ENCODE data around the gene GRK2. TPM values are rescaled to one million over a fixed set of nuclear protein-coding genes. Genes with fewer than 3 reads are reported as not detected.

Gene GRK2
- 10 to 100 TPM; 32.2 to 73.7 (median 59.0) TPM for total RNA-seq
- polyA plus RNA-seq = 100 to 1,000 TPM in 1 of 3 donors, 10 to 100 TPM in 2; 26.4 to 159 (median 71.3) TPM
- long read RNA-seq, donor 1, transcript GRK2-201 (21 exons, 3,466 nt) = major isoform, 11 of 49 reads
- long read RNA-seq, donor 1, partial matches to known transcripts = 38 of 49 reads
- long read RNA-seq, donor 1, other reads (novel, unspliced or antisense) = 0 of 49 reads
- long read RNA-seq, donor 2, partial matches to known transcripts = 20 of 22 reads
- long read RNA-seq, donor 2, other reads (novel, unspliced or antisense) = 0 of 22 reads
- long read RNA-seq, donor 3, partial matches to known transcripts = 0 of 1 reads
- long read RNA-seq, donor 3, other reads (novel, unspliced or antisense) = 0 of 1 reads
- long read RNA-seq, donor 4, partial matches to known transcripts = 5 of 5 reads
- long read RNA-seq, donor 4, other reads (novel, unspliced or antisense) = 0 of 5 reads
- long read RNA-seq, donor 5, transcript GRK2-201 (21 exons, 3,466 nt) = major isoform, 229 of 296 reads
- long read RNA-seq, donor 5, partial matches to known transcripts = 22 of 296 reads
- long read RNA-seq, donor 5, other reads (novel, unspliced or antisense) = 45 of 296 reads
- long read RNA-seq, donor 6, partial matches to known transcripts = 3 of 9 reads
- long read RNA-seq, donor 6, other reads (novel, unspliced or antisense) = 6 of 9 reads
- long read RNA-seq, donor 7, partial matches to known transcripts = 0 of 1 reads
- long read RNA-seq, donor 7, other reads (novel, unspliced or antisense) = 0 of 1 reads
- long read RNA-seq, donor 8, transcript GRK2-201 (21 exons, 3,466 nt) = major isoform, 8 of 14 reads
- long read RNA-seq, donor 8, partial matches to known transcripts = 6 of 14 reads
- long read RNA-seq, donor 8, other reads (novel, unspliced or antisense) = 0 of 14 reads
- long read RNA-seq, donor 9, partial matches to known transcripts = 5 of 6 reads
- long read RNA-seq, donor 9, other reads (novel, unspliced or antisense) = 0 of 6 reads
- long read RNA-seq, donor 10, transcript GRK2-201 (21 exons, 3,466 nt) = major isoform, 5 of 5 reads
- long read RNA-seq, donor 10, partial matches to known transcripts = 0 of 5 reads
- long read RNA-seq, donor 10, other reads (novel, unspliced or antisense) = 0 of 5 reads

DNA sequence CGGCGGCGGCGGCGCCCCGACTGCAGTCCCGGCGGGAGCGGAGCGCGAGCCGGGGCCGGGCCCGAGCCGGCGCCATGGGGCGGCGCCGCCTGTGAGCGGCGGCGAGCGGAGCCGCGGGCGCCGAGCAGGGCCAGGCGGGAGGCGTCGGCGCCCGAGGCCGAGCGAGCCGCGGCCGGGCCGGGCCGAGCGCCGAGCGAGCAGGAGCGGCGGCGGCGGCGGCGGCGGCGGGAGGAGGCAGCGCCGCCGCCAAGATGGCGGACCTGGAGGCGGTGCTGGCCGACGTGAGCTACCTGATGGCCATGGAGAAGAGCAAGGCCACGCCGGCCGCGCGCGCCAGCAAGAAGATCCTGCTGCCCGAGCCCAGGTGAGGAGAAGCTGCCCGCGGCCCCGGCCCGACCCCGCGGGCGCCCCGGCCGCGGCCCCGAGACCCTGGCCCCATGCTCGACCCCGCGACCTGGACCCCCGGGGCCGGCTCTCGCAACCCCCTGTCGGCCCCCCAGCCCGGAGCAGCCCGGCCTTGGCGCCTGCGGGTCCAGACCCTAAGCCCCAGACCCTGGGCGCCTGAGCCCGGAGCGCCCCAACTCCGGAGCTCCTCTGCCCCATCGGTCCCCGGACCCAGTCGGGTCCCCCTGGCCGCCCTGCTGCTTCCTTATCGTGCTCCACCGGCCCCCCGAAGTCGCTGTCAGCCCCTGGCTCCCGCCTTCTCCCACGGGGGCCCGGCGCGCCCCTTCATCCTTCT is at the start of gene GRK2:
Gene GRK2, plus strand, starts transcription at position 25 of the 739 bp plus-strand sequence. Its CDS starts 227 bp downstream, at position 252.
- intact Hi-C loops (cut with DNase I) = loop anchor here (2.0 to 5.0 kb wide), 2 partner anchors 36 to 50 kb away; partner anchors contain the start of gene SSH3 (in 1 of the 2)
- H3K36me3 ChIP-seq (replicated peaks in 1 of 2) = peaks cover 0 to 7% of the 10 kb centered on the region in 2 donors
- DNase-seq = peak in 3 of 7 donors; percentile 55 to 60 (median 59)
- peak within 1 kb of the TSS; percentile 46 to 87 (median 58) for H3K4me3 ChIP-seq
- 0 to 1% (median 0%) methylated on average over 6 to 88 of the region's 103 CpGs; no CpG with 5 or more reads in 1 of the 4 donors for WGBS, 4 donors
- peak within 1 kb of the TSS in 4 of 5 donors; percentile 63 to 89 (median 74) for H3K27ac ChIP-seq
- no peaks in the 10 kb centered on the region for H3K9me3 ChIP-seq (replicated peaks in 1 of 3)
- peaks cover 28 to 64% of the 10 kb centered on the region in 2 donors for H3K4me1 ChIP-seq (replicated peaks in 1 of 2)
- no peak for TF ChIP-seq POLR2A (IDR thresholded peaks at IDR 0.05)
- TF ChIP-seq, protein P1, sequence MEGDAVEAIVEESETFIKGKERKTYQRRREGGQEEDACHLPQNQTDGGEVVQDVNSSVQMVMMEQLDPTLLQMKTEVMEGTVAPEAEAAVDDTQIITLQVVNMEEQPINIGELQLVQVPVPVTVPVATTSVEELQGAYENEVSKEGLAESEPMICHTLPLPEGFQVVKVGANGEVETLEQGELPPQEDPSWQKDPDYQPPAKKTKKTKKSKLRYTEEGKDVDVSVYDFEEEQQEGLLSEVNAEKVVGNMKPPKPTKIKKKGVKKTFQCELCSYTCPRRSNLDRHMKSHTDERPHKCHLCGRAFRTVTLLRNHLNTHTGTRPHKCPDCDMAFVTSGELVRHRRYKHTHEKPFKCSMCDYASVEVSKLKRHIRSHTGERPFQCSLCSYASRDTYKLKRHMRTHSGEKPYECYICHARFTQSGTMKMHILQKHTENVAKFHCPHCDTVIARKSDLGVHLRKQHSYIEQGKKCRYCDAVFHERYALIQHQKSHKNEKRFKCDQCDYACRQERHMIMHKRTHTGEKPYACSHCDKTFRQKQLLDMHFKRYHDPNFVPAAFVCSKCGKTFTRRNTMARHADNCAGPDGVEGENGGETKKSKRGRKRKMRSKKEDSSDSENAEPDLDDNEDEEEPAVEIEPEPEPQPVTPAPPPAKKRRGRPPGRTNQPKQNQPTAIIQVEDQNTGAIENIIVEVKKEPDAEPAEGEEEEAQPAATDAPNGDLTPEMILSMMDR (IDR thresholded peaks at IDR 0.05) = no peak
- no peaks in the 10 kb centered on the region for H3K27me3 ChIP-seq

DNA sequence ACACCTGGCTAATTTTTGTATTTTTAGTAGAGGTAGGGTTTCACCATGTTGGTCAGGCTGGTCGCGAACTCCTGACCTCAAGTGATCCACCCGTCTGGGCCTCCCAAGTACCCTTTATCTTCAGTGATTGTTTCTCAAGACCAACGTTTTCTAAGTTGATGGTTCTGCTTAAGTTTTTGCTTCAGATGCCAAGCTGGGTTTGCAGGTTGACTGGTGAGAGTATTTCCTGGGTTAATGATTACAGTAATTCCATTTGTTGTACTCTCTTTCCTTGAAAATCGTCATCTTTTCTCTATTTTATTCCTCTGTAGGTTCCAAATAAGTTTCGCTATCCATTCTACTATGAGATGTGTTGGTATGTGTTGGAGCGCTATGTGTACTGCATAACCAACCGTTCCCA is 38.5 kb upstream of the GRK2 start:
- TF ChIP-seq POLR2A (IDR thresholded peaks at IDR 0.05) = no peak
- TF ChIP-seq, protein P1 (IDR thresholded peaks at IDR 0.05) = no peak

DNA sequence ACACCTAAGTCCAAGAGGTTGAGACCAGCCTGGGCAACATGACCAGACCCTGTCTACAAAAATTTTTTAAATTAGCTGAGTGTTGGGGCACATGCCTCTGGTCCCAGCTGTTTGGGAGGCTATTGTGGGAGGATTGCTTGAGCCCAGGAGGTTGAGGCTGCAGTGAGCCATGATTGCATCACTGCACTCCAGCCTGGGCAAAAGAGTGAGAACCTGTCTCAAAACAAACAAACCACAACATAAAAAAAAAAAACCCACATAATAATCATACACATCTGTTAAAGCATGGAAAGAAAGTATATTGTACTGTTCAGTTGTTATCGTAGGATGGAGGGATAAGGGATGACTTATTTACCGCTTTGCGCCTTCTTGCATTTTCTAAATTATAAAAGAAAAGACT is 35.9 kb upstream of the GRK2 start:
- H3K4me1 ChIP-seq (replicated peaks in 1 of 2) = no peaks in the 10 kb centered on the region
- intact Hi-C loops (cut with DNase I) = no loop called here
- DNase-seq = no peak
- WGBS, 4 donors = 95 to 99% (median 98%) methylated on average over 3 of the region's 3 CpGs
- no peaks in the 10 kb centered on the region for H3K9me3 ChIP-seq (replicated peaks in 1 of 3)
- H3K27me3 ChIP-seq = no peaks in the 10 kb centered on the region
- TF ChIP-seq, protein P1 (IDR thresholded peaks at IDR 0.05) = no peak
- H3K36me3 ChIP-seq (replicated peaks in 1 of 2) = peaks cover 0 to 47% of the 10 kb centered on the region in 2 donors
- H3K27ac ChIP-seq = no peak overlapping the region
- H3K4me3 ChIP-seq = no peak overlapping the region

More for the DNA sequence above, 38.5 kb upstream of the GRK2 start:
- H3K9me3 ChIP-seq (replicated peaks in 1 of 3) = no peaks in the 10 kb centered on the region
- intact Hi-C loops (cut with DNase I) = no loop called here
- WGBS, 4 donors = 90 to 92% (median 92%) methylated on average over 8 of the region's 8 CpGs
- no peaks in the 10 kb centered on the region for H3K27me3 ChIP-seq
- no peak overlapping the region for H3K27ac ChIP-seq
- no peaks in the 10 kb centered on the region for H3K4me1 ChIP-seq (replicated peaks in 1 of 2)
- H3K36me3 ChIP-seq (replicated peaks in 1 of 2) = peaks cover 0 to 60% of the 10 kb centered on the region in 2 donors
- H3K4me3 ChIP-seq = no peak overlapping the region
- DNase-seq = no peak

Data from adrenal gland (tissue), 19 donors.